H1 (cell line): Measurements from ENCODE around the gene LAMC3. TPM values are rescaled to one million over a fixed set of nuclear protein-coding genes. Genes with fewer than 3 reads are reported as not detected.

Experiments
- CTCF ChIA-PET: fragments of 300-600 bp; sonication (Branson Sonifier 250); formaldehyde crosslinking; loops from one replicate; lab custom pipeline; 2021; ENCODE audit not compliant: partially characterized antibody; lab: Charles Lee
- POLR2A ChIA-PET: fragments of 300-600 bp; sonication (Branson Sonifier 250); formaldehyde crosslinking; loops from one replicate; lab custom pipeline; 2021; ENCODE audit warnings: inconsistent platforms; ENCODE audit not compliant: partially characterized antibody; lab: Charles Lee
- DNase-seq, 2 experiments: peaks; one replicate each; pipeline versions ENCODE4 v3.0.0 to v3.0.0-alpha.2; 2010 to 2022; ENCODE audit warnings: low spot score in 2 of 2, low read depth in 1 of 2, mixed read lengths in 1 of 2
- FAIRE-seq: peaks from 2 replicates; lab custom pipeline; 2011; peaks lifted over from hg19 to GRCh38; lab: Jason Lieb, UNC
- H2AFZ ChIP-seq: 2 replicates; pipeline ENCODE4 v1.8.1; 2012; ENCODE audit warnings: low read length, inconsistent platforms
- H2AK5ac ChIP-seq: 2 replicates; pipeline ENCODE4 v1.6.1; 2013; ENCODE audit warnings: low read depth, low read length
- H2BK120ac ChIP-seq: replicated peaks from 2 replicates; pipeline ENCODE3; 2013; ENCODE audit warnings: low read depth, low read length, inconsistent platforms
- H2BK12ac ChIP-seq: 2 replicates; pipeline ENCODE4 v1.6.1; 2013; ENCODE audit warnings: low read depth, low read length
- H2BK15ac ChIP-seq: 2 replicates; pipeline ENCODE4 v1.6.1; 2013; ENCODE audit warnings: low read length
- H2BK20ac ChIP-seq: 2 replicates; pipeline ENCODE4 v1.6.1; 2013; ENCODE audit warnings: low read length
- H2BK5ac ChIP-seq: 2 replicates; pipeline ENCODE4 v1.6.1; 2013; ENCODE audit warnings: low read depth, low read length
- H3K14ac ChIP-seq: 2 replicates; pipeline ENCODE4 v1.6.1; 2013; ENCODE audit warnings: inconsistent platforms; ENCODE audit not compliant: insufficient read length
- H3K18ac ChIP-seq: 2 replicates; pipeline ENCODE4 v1.6.1; 2013; ENCODE audit warnings: low read length; ENCODE audit errors: extremely low read depth
- H3K23ac ChIP-seq: 2 replicates; pipeline ENCODE4 v1.6.1; 2013; ENCODE audit warnings: inconsistent platforms; ENCODE audit not compliant: insufficient read length
- H3K23me2 ChIP-seq: 2 replicates; pipeline ENCODE4 v1.6.1; 2013; ENCODE audit warnings: low read depth, low read length
- H3K27ac ChIP-seq: 2 replicates; pipeline ENCODE4 v1.6.1; 2011; ENCODE audit warnings: low read depth, low read length, inconsistent platforms
- H3K27me3 ChIP-seq, 4 experiments: replicated peaks in 1 of 4; 1 replicate in 1 of 4; 2 replicates in 3 of 4; pipeline versions ENCODE4 v1.6.1 to v1.8.1; 2011 to 2013; ENCODE audit warnings: low read length in 3 of 4, mild to moderate bottlenecking in 3 of 4, inconsistent platforms in 2 of 4, mixed read lengths in 2 of 4, moderate library complexity in 1 of 4; ENCODE audit not compliant: control insufficient read depth in 3 of 4, insufficient read depth in 3 of 4; ENCODE audit errors: extremely low read depth in 1 of 4
- H3K36me3 ChIP-seq, 4 experiments: 2 replicates each; pipeline versions ENCODE4 v1.6.1 to v1.8.1; 2011 to 2013; ENCODE audit warnings: mild to moderate bottlenecking in 4 of 4, low read length in 3 of 4, moderate library complexity in 2 of 4, control low read depth in 1 of 4, inconsistent platforms in 1 of 4; ENCODE audit not compliant: insufficient read depth in 4 of 4, control insufficient read depth in 2 of 4
- H3K4ac ChIP-seq: replicated peaks from 2 replicates; pipeline ENCODE3; 2013; ENCODE audit warnings: low read length, low read depth, mixed read lengths, inconsistent platforms; ENCODE audit not compliant: insufficient read length
- H3K4me1 ChIP-seq, 4 experiments: replicated peaks in 1 of 4; 1 replicate in 1 of 4; 2 replicates in 3 of 4; pipeline versions ENCODE4 v1.6.1 to v1.8.1; 2011 to 2013; ENCODE audit warnings: low read length in 3 of 4, inconsistent platforms in 2 of 4, mixed read lengths in 1 of 4; ENCODE audit not compliant: insufficient read depth in 4 of 4, control insufficient read depth in 3 of 4
- H3K4me2 ChIP-seq, 2 experiments: 2 replicates each; pipeline versions ENCODE4 v1.6.1 to v1.8.1; 2011 to 2013; ENCODE audit warnings: low read depth in 2 of 2, low read length in 2 of 2, control low read depth in 1 of 2, inconsistent platforms in 1 of 2, mild to moderate bottlenecking in 1 of 2; ENCODE audit not compliant: insufficient read depth in 1 of 2
- H3K4me3 ChIP-seq, 4 experiments: fragments of 200-600, 300-600 bp in 1 of 4; sonication (generic), shearing (Covaris generic), sonication (Bioruptor Twin) in 1 of 4; 2 replicates each; pipeline versions ENCODE4 v1.5.1 to v1.8.1; 2011 to 2016; ENCODE audit warnings: low read length in 4 of 4, low read depth in 3 of 4, control low read depth in 2 of 4, inconsistent platforms in 2 of 4, mild to moderate bottlenecking in 2 of 4, mixed read lengths in 1 of 4, moderate library complexity in 1 of 4; ENCODE audit not compliant: insufficient read depth in 2 of 4; ENCODE audit errors: extremely low read depth in 1 of 4
- H3K56ac ChIP-seq: replicated peaks from 2 replicates; pipeline ENCODE3; 2013; ENCODE audit warnings: low read depth, mild to moderate bottlenecking, mixed read lengths, low read length, inconsistent platforms; ENCODE audit not compliant: insufficient read length
- H3K79me1 ChIP-seq: 2 replicates; pipeline ENCODE4 v1.6.1; 2013; ENCODE audit warnings: low read depth, low read length, control low read depth
- H3K79me2 ChIP-seq, 2 experiments: 2 replicates each; pipeline versions ENCODE4 v1.6.1 to v1.8.1; 2012 to 2013; ENCODE audit warnings: low read length in 2 of 2, mild to moderate bottlenecking in 2 of 2, inconsistent platforms in 1 of 2; ENCODE audit not compliant: insufficient read depth in 2 of 2, control insufficient read depth in 1 of 2
- H3K9ac ChIP-seq, 4 experiments: replicated peaks in 1 of 4; 1 replicate in 1 of 4; 2 replicates in 3 of 4; pipeline versions ENCODE4 v1.6.1 to v1.8.1; 2011 to 2013; ENCODE audit warnings: low read depth in 3 of 4, low read length in 3 of 4, control low read depth in 2 of 4, mild to moderate bottlenecking in 2 of 4, moderate library complexity in 2 of 4, inconsistent platforms in 1 of 4; ENCODE audit errors: extremely low read depth in 1 of 4
- H3K9me3 ChIP-seq, 2 experiments: 2 replicates each; pipeline versions ENCODE4 v1.6.1 to v1.8.1; 2012 to 2013; ENCODE audit warnings: mild to moderate bottlenecking in 2 of 2, moderate library complexity in 2 of 2, control low read depth in 1 of 2, inconsistent platforms in 1 of 2, low read depth in 1 of 2, low read length in 1 of 2, mixed read lengths in 1 of 2; ENCODE audit not compliant: insufficient read depth in 2 of 2
- H4K20me1 ChIP-seq, 2 experiments: replicated peaks in 1 of 2; 2 replicates each; pipeline versions ENCODE3 to v1.8.1; 2011 to 2013; ENCODE audit warnings: inconsistent platforms in 2 of 2, low read length in 2 of 2, mild to moderate bottlenecking in 1 of 2; ENCODE audit not compliant: insufficient read depth in 2 of 2, control insufficient read depth in 1 of 2
- H4K5ac ChIP-seq: 2 replicates; pipeline ENCODE4 v1.6.1; 2013; ENCODE audit warnings: low read length, low read depth, mixed read lengths, inconsistent platforms; ENCODE audit not compliant: insufficient read length
- H4K8ac ChIP-seq: 2 replicates; pipeline ENCODE4 v1.8.0; 2013; ENCODE audit warnings: mild to moderate bottlenecking, moderate library complexity, low read length, inconsistent platforms; ENCODE audit not compliant: insufficient read depth; ENCODE audit errors: extremely low read depth
- H4K91ac ChIP-seq: replicated peaks from 2 replicates; pipeline ENCODE3; 2013; ENCODE audit warnings: low read length, mixed read lengths, inconsistent platforms; ENCODE audit not compliant: insufficient read length
- ASH2L ChIP-seq: fragments of 200-600, 300-600 bp; sonication (generic); IDR thresholded peaks from one replicate; pipeline ENCODE4 v1.7.1; 2017; ENCODE audit warnings: low read length
- CBX5 ChIP-seq: fragments of 300-800, 300-1000 bp; sonication (generic); IDR thresholded peaks from 2 replicates; pipeline ENCODE4 v1.7.1; 2016; ENCODE audit warnings: antibody characterized with exemption, low read length, low read depth
- SP1 ChIP-seq: IDR thresholded peaks from 2 replicates; pipeline ENCODE4 v1.6.1; 2011; ENCODE audit warnings: low read depth, low read length
- WGBS, 2 experiments: shearing (Covaris generic) in 1 of 2; methylation state at CpG; one replicate each; pipeline versions ENCODE4 v1.1.6 to v1.1.7; 2013 to 2015; ENCODE audit warnings: low lambda C conversion rate in 2 of 2, mixed read lengths in 2 of 2, inconsistent platforms in 1 of 2, low coverage in 1 of 2, missing lambda C conversion rate in 1 of 2; ENCODE audit not compliant: insufficient replicate concordance in 2 of 2, insufficient coverage in 1 of 2, insufficient read length in 1 of 2; ENCODE audit errors: extremely low coverage in 1 of 2, missing lambda C conversion rate in 1 of 2; 5-methylcytosine and 5-hydroxymethylcytosine counted together
- polyA plus RNA-seq, 7 experiments: library from polyadenylated mRNA; depleted of rRNA in 3 of 7; stranded (reverse) in 5 of 7; unstranded in 2 of 7; fragments of >200 nt in 5 of 7; fragments of 200-250 nt in 2 of 7; gene quantifications; 1 replicate in 5 of 7; 2 replicates in 1 of 7; 4 replicates in 1 of 7; pipeline versions ENCODE4 v1.2.1 to v1.2.3, GENCODE V29; 2011 to 2013; ENCODE audit warnings: missing spikeins in 2 of 7, mixed read lengths in 2 of 7
- total RNA-seq: library from RNA; stranded (reverse); fragmentation: NEBNext Ultra II Directional; extraction: Animal tissue kit (Norgen Biotek cat#: 25700); gene quantifications from 2 replicates; pipeline ENCODE4 v1.2.1, GENCODE V29; 2021
- TF ChIP-seq, protein P1 (sequence below): IDR thresholded peaks from 2 replicates; pipeline ENCODE4 v1.6.1; 2011; ENCODE audit warnings: low read depth, mild to moderate bottlenecking, low read length; ENCODE audit not compliant: insufficient read depth

Gene LAMC3
- total and polyA plus RNA-seq, 2 of the 8 experiments (the other 6 are each of a cell fraction or from before 2014, with no cell fraction given), result 9.3 to 12.3 TPM

DNA sequence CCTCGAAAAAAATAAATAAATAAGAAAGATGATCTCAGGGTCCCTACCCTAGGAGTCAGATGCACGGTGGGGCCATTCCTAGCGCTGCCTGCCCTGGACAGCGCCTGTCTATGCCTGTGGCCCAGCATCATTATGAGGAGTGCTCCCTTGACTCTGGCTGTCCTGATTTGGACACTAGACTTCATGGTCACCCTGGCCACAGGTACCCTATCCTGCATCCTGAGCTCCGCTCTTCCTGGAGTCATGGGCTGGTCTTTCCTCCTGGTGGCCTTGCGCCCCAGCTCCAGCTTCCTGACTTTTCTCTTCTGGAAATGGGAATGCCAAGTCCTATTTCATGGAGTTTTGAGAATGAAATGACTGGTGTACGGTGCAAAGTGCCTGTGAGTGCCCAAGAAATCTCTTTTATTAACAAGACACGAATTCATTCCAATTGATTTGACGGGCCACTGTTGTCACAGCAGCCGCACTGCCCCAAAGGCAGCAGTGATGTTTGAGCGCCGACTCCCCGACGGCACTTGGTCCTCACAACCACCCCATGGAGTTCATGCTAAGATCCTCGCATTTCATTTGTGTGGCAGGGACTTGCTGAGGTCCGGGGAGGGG is 86.8 kb downstream of the LAMC3 start:
- Histone ChIP-seq H3K9me3 (no peaks in the 10 kb centered on the region), H4K20me1 (peaks cover 3 to 7% of the 10 kb centered on the region in 2 experiments), H3K27me3 (no peaks in the 10 kb centered on the region; a peak in 1 of 7 replicates), H4K91ac (no peak overlapping the region), H2BK15ac (peak overlapping the region; percentile 95), H3K9ac (no peak overlapping the region), H2AFZ (0 out of 2 replicates have a peak overlapping the region, but pooled peaks have one; percentile 33), H2BK120ac (peak overlapping the region; percentile 57), H3K4me1 (peaks cover 0 to 38% (median 29%) of the 10 kb centered on the region in 4 experiments; a peak in 6 of 7 replicates), H3K4me3 (peak overlapping the region; percentile 5 to 53 (median 20); a peak in 6 of 8 replicates), H2BK5ac (no peak overlapping the region), H3K79me2 (peaks cover 0 to 13% of the 10 kb centered on the region in 2 experiments; a peak in 1 of 4 replicates), H4K8ac (no peak overlapping the region), H3K4ac (peak overlapping the region; percentile 85), H2BK20ac (peak overlapping the region; percentile 80), H3K36me3 (peaks cover 0 to 11% (median 0%) of the 10 kb centered on the region in 4 experiments; a peak in 3 of 8 replicates), H4K5ac (no peak overlapping the region), H2AK5ac (peak overlapping the region; percentile 16; the same call in 1 of the 2 replicates), H3K23me2 (peaks cover 5% of the 10 kb centered on the region), H3K79me1 (peaks cover 8% of the 10 kb centered on the region), H2BK12ac (no peak overlapping the region), H3K18ac (peak overlapping the region; percentile 11), H3K27ac (no peak overlapping the region), H3K14ac (no peak overlapping the region), H3K23ac (no peak overlapping the region), H3K4me2 (peak overlapping the region; percentile 72 to 83), H3K56ac (no peak overlapping the region)
- CTCF ChIA-PET, result interaction anchor here (1.0 to 3.7 kb wide), 9 partner anchors 9 to 65 kb away, joined by 3 to 24 read pairs (median 5); no protein-coding TSS in a partner anchor
- 47% methylated on average over 16 of the region's 16 CpGs; no CpG with 5 or more reads in 1 of the 2 experiments for WGBS, 2 experiments
- POLR2A ChIA-PET, result interaction anchor here (1.2 to 29.0 kb wide), 6 partner anchors 11 to 193 kb away, joined by 3 to 751 read pairs (median 6); partner anchors contain the start of gene NUP214
- DNase-seq (no peak), FAIRE-seq (no peak)
- TF ChIP-seq SP1 (no peak), ASH2L (peak; percentile 21), CBX5 (no peak)
- TF ChIP-seq, protein P1, sequence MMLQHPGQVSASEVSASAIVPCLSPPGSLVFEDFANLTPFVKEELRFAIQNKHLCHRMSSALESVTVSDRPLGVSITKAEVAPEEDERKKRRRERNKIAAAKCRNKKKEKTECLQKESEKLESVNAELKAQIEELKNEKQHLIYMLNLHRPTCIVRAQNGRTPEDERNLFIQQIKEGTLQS, result no peak
